ENCODE measurements around the gene SHANK1. TPM values are rescaled to one million over a fixed set of nuclear protein-coding genes. Genes with fewer than 3 reads are reported as not detected.
"Not testable (repeated sequence)": the region's sequence is repeated elsewhere in the genome, so short reads cannot be mapped to it uniquely, and the experiment has no call there.

SHANK1 gene
- total RNA-seq: under 1 TPM in 1 of 4 donors, not detected in 3; 0.06 TPM

- peaks cover 0 to 96% (median 11%) of the 10 kb centered on the region in 4 donors for H3K27me3 ChIP-seq
Measured at GRCh38 chr19:50719566-50719965, at the start of gene SHANK1. SHANK1 (minus strand) TSS chr19:50719802; CDS start chr19:50716919, 2,883 bp downstream.

GRCh38 chr19:50768277-50768676 lies 48.7 kb upstream of the SHANK1 start:
- peaks cover 0 to 5% (median 0%) of the 10 kb centered on the region in 3 donors for H3K9me3 ChIP-seq
- no peak for TF ChIP-seq CTCF (IDR thresholded peaks at IDR 0.05)
- TF ChIP-seq POLR2A (IDR thresholded peaks at IDR 0.05): no peak
- H3K4me3 ChIP-seq: no peak overlapping the region
- intact Hi-C loops (cut with DNase I): no loop called here
- H3K36me3 ChIP-seq: no peaks in the 10 kb centered on the region
- DNase-seq: no peak
- H3K27me3 ChIP-seq: peaks cover 0 to 66% (median 0%) of the 10 kb centered on the region in 4 donors
- 38 to 62% methylated on average over 5 of the region's 5 CpGs for WGBS, 2 donors
- no peak overlapping the region for H3K27ac ChIP-seq
- H3K4me1 ChIP-seq: no peaks in the 10 kb centered on the region

More at GRCh38 chr19:50719566-50719965, at the start of gene SHANK1:
- intact Hi-C loops (cut with DNase I): no loop called here
- DNase-seq: no peak
- peak within 1 kb of the TSS; percentile 8 to 61 (median 42) for H3K4me3 ChIP-seq
- H3K27ac ChIP-seq: peak within 1 kb of the TSS in 1 of 4 donors; percentile 25
- no peak for TF ChIP-seq POLR2A (IDR thresholded peaks at IDR 0.05)
- H3K4me1 ChIP-seq: peaks cover 19 to 65% (median 33%) of the 10 kb centered on the region in 3 donors
- 1 to 3% methylated on average over 11 to 12 of the region's 47 CpGs for WGBS, 2 donors
- H3K9me3 ChIP-seq: no peaks in the 10 kb centered on the region
- no peaks in the 10 kb centered on the region for H3K36me3 ChIP-seq

DNA sequence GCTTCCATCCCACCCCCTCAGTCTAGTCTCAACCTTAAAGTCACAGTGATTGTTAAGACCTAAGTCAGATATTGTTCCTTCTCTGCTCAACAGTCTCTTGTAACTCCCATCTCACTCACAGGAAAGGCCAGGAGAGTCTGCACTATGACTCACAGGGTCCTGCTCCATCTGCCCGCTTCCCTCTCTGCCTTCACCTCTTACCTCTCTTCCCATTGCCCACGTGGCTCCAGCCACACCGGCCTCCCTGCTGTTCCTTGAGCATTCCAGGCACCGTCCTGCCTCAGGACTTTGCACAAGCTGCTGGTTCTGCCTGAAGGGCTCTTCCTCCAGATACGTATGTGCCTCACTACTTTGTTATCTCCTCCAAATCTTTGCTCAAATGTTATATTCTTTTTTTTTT lies 47.7 kb upstream of the SHANK1 start:
- intact Hi-C loops (cut with DNase I); DNase-seq; H3K9me3 ChIP-seq; H3K27ac ChIP-seq; H3K4me3 ChIP-seq; H3K36me3 ChIP-seq; H3K4me1 ChIP-seq: not testable (repeated sequence)
- WGBS, 2 donors: 36 to 37% methylated on average over 5 of the region's 5 CpGs
- H3K27me3 ChIP-seq: peaks cover 0 to 56% (median 0%) of the 10 kb centered on the region in 4 donors

GRCh38 chr19:50766746-50767145 lies 47.1 kb upstream of the SHANK1 start:
- WGBS, 2 donors: 75 to 76% methylated on average over 12 of the region's 12 CpGs
- H3K9me3 ChIP-seq; H3K36me3 ChIP-seq; H3K4me1 ChIP-seq; H3K27ac ChIP-seq; intact Hi-C loops (cut with DNase I); DNase-seq; H3K4me3 ChIP-seq: not testable (repeated sequence)
- peaks cover 0 to 51% (median 0%) of the 10 kb centered on the region in 4 donors for H3K27me3 ChIP-seq

DNA sequence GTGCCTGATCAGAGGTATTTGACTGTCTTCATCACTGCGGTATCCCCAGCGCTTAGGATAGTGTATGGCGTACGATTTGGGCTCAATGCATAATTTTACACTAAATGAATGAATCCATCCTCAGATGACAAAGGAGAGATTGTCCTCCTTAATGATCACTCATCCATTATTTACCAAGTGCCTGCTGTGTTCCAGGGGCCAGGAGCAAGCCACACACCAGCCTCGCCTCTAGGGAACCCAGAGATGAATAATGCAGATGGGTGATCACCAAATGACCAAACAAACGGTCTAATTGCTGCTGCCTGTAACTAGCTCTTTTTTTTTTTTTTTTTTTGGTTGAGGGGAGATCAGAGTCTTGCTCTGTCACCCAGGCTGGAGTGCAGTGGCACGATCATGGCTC lies 44.8 kb upstream of the SHANK1 start:
- 73% methylated on average over 6 to 7 of the region's 7 CpGs for WGBS, 2 donors
- TF ChIP-seq POLR2A (IDR thresholded peaks at IDR 0.05): no peak
- TF ChIP-seq CTCF (IDR thresholded peaks at IDR 0.05): no peak
- H3K27me3 ChIP-seq: peaks cover 0 to 37% (median 0%) of the 10 kb centered on the region in 4 donors
- intact Hi-C loops (cut with DNase I): no loop called here
- H3K4me1 ChIP-seq: no peaks in the 10 kb centered on the region
- H3K27ac ChIP-seq: no peak overlapping the region
- no peak for DNase-seq
- H3K4me3 ChIP-seq: no peak overlapping the region
- no peaks in the 10 kb centered on the region for H3K9me3 ChIP-seq
- H3K36me3 ChIP-seq: no peaks in the 10 kb centered on the region

DNA sequence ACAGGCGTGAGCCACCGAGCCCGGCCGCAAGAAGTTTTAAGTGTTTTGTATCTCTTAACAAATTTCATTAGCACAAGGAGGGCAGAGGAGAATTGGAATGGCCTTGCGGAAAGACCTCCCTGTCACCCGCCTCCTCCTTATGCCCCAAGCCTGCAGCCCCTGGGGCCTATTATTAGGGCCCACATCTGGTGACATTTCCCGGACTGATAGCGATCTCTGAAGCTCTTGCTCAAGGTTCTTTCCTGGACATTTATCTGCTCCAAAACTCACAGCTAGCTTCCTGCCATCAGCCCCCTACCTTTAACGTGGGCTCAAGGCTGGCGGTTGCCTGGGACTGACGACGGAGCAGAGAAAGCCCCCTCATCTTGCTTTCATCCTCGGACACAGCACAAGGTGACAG lies 43.9 kb upstream of the SHANK1 start:
- H3K27ac ChIP-seq; DNase-seq; intact Hi-C loops (cut with DNase I); H3K4me3 ChIP-seq; H3K4me1 ChIP-seq; H3K9me3 ChIP-seq; H3K36me3 ChIP-seq: not testable (repeated sequence)
- peaks cover 0 to 29% (median 0%) of the 10 kb centered on the region in 4 donors for H3K27me3 ChIP-seq
- WGBS, 2 donors: 51 to 100% methylated on average over 1 to 6 of the region's 13 CpGs

GRCh38 chr19:50761501-50761900 lies 41.9 kb upstream of the SHANK1 start:
- H3K4me3 ChIP-seq; intact Hi-C loops (cut with DNase I); H3K9me3 ChIP-seq; H3K36me3 ChIP-seq; DNase-seq; H3K4me1 ChIP-seq; H3K27ac ChIP-seq: not testable (repeated sequence)
- H3K27me3 ChIP-seq: peaks cover 0 to 39% (median 0%) of the 10 kb centered on the region in 4 donors
- WGBS, 2 donors: 35 to 58% methylated on average over 2 to 3 of the region's 3 CpGs

- H3K9me3 ChIP-seq: no peaks in the 10 kb centered on the region
- H3K4me1 ChIP-seq: no peaks in the 10 kb centered on the region
- H3K27me3 ChIP-seq: peaks cover 0 to 36% (median 0%) of the 10 kb centered on the region in 4 donors
- H3K4me3 ChIP-seq: no peak overlapping the region
- no peaks in the 10 kb centered on the region for H3K36me3 ChIP-seq
- intact Hi-C loops (cut with DNase I): no loop called here
- no peak for DNase-seq
- H3K27ac ChIP-seq: no peak overlapping the region
- TF ChIP-seq POLR2A (IDR thresholded peaks at IDR 0.05) (no peak), CTCF (IDR thresholded peaks at IDR 0.05) (no peak)
- WGBS, 2 donors: 56 to 65% methylated on average over 3 to 4 of the region's 4 CpGs
Measured at GRCh38 chr19:50759886-50760285, 40.3 kb upstream of the SHANK1 start.

GRCh38 chr19:50759076-50759475 lies 39.5 kb upstream of the SHANK1 start:
- DNase-seq; H3K9me3 ChIP-seq; H3K36me3 ChIP-seq; H3K4me1 ChIP-seq; intact Hi-C loops (cut with DNase I); H3K4me3 ChIP-seq; H3K27ac ChIP-seq: not testable (repeated sequence)
- 68 to 83% methylated on average over 5 to 11 of the region's 18 CpGs for WGBS, 2 donors
- peaks cover 0 to 38% (median 0%) of the 10 kb centered on the region in 4 donors for H3K27me3 ChIP-seq

DNA sequence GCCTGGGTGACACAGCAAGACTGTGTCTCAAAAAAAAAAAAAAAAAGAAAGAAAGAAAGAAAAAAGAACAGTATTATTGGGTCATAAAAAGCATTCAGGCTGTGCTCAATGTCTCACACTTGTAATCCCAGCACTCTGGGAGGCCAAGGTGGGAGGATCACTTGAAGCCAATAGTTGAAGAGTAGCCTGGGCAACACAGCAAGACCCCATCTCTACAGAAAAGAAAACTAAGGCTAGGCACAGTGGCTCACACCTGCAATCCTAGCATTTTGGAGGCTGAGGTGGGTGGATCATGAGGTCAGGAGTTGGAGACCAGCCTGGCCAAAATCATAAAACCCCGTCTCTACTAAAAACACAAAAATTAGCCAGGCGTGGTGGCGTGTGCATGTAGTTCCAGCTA lies 38.0 kb upstream of the SHANK1 start:
- H3K4me1 ChIP-seq; intact Hi-C loops (cut with DNase I); H3K36me3 ChIP-seq; H3K4me3 ChIP-seq; H3K27ac ChIP-seq; H3K9me3 ChIP-seq; DNase-seq: not testable (repeated sequence)
- WGBS, 2 donors: 85 to 92% methylated on average over 3 of the region's 3 CpGs
- peaks cover 0 to 30% (median 0%) of the 10 kb centered on the region in 4 donors for H3K27me3 ChIP-seq
